ENCODE results near the gene KCTD5. TPM values are rescaled to one million over a fixed set of nuclear protein-coding genes. Genes with fewer than 3 reads are reported as not detected.
"Not testable (repeated sequence)": the region's sequence is repeated elsewhere in the genome, so short reads cannot be mapped to it uniquely, and the experiment has no call there.

The KCTD5 gene
- polyA plus RNA-seq, 4 donors = 19.0 to 41.2 (median 29.9) TPM

DNA sequence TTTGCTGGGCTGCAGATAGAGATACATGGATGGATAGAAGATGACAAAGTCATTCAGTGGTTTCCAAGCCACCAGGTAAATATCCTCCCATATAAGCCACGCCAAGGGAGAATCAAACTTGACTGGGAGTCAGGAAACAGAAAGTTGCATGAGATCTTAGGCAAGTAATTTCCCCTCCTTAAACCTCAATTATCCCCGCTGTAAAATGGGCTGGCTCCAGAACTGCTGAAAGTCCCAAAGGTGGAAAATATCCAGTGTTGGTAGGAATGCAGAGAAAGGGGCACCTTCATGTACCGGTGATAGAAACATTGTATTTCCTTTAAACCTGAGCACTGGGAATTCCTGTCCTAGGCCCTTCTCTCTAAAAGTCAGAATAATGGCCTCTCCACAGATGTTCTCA lies 5.4 kb upstream of the KCTD5 start:
- FAIRE-seq; H3K27me3 ChIP-seq (ENCODE audit: control insufficient read depth in 3 of 3, insufficient read depth in 3 of 3, low read length in 3 of 3); H3K27ac ChIP-seq (ENCODE audit: low read depth in 1 of 3, low read length in 2 of 3); H3K36me3 ChIP-seq (ENCODE audit: control insufficient read depth in 3 of 3, insufficient read depth in 2 of 3, low read depth in 1 of 3, low read length in 3 of 3); DNase-seq; H3K4me3 ChIP-seq (ENCODE audit: low read depth in 1 of 3, low read length in 3 of 3); H3K9me3 ChIP-seq (ENCODE audit: control insufficient read depth in 2 of 2, insufficient read depth in 1 of 2, low read depth in 1 of 2, low read length in 1 of 2): not testable (repeated sequence)
- WGBS, 3 donors = 92 to 96% (median 94%) methylated on average over 3 of the region's 3 CpGs
- H3K4me1 ChIP-seq (ENCODE audit: control insufficient read depth in 3 of 3, insufficient read depth in 2 of 3, low read depth in 1 of 3, low read length in 2 of 3) = peaks cover 0 to 18% (median under 1%) of the 10 kb centered on the region in 3 donors

GRCh38 chr16:2678206-2678965 lies 3.9 kb upstream of the KCTD5 start:
- 92 to 96% (median 93%) methylated on average over 11 to 17 of the region's 23 CpGs for WGBS, 3 donors
- not testable (repeated sequence) for H3K27ac ChIP-seq (ENCODE audit: low read depth in 1 of 3, low read length in 2 of 3); H3K4me3 ChIP-seq (ENCODE audit: low read depth in 1 of 3, low read length in 3 of 3); H3K36me3 ChIP-seq (ENCODE audit: control insufficient read depth in 3 of 3, insufficient read depth in 2 of 3, low read depth in 1 of 3, low read length in 3 of 3); H3K9me3 ChIP-seq (ENCODE audit: control insufficient read depth in 2 of 2, insufficient read depth in 1 of 2, low read depth in 1 of 2, low read length in 1 of 2); DNase-seq; H3K27me3 ChIP-seq (ENCODE audit: control insufficient read depth in 3 of 3, insufficient read depth in 3 of 3, low read length in 3 of 3); FAIRE-seq
- H3K4me1 ChIP-seq (ENCODE audit: control insufficient read depth in 3 of 3, insufficient read depth in 2 of 3, low read depth in 1 of 3, low read length in 2 of 3) = peaks cover 0 to 14% (median 0%) of the 10 kb centered on the region in 3 donors

GRCh38 chr16:2679902-2680301 lies 2.4 kb upstream of the KCTD5 start:
- not testable (repeated sequence) for FAIRE-seq; H3K4me3 ChIP-seq (ENCODE audit: low read depth in 1 of 3, low read length in 3 of 3)
- DNase-seq = peak; percentile 50 to 81

GRCh38 chr16:2680360-2680759 lies 2.0 kb upstream of the KCTD5 start:
- not testable (repeated sequence) for H3K4me1 ChIP-seq (ENCODE audit: control insufficient read depth in 3 of 3, insufficient read depth in 2 of 3, low read depth in 1 of 3, low read length in 2 of 3); H3K4me3 ChIP-seq (ENCODE audit: low read depth in 1 of 3, low read length in 3 of 3); FAIRE-seq; H3K36me3 ChIP-seq (ENCODE audit: control insufficient read depth in 3 of 3, insufficient read depth in 2 of 3, low read depth in 1 of 3, low read length in 3 of 3); H3K9me3 ChIP-seq (ENCODE audit: control insufficient read depth in 2 of 2, insufficient read depth in 1 of 2, low read depth in 1 of 2, low read length in 1 of 2); H3K27me3 ChIP-seq (ENCODE audit: control insufficient read depth in 3 of 3, insufficient read depth in 3 of 3, low read length in 3 of 3)
- H3K27ac ChIP-seq (ENCODE audit: low read depth in 1 of 3, low read length in 2 of 3) = peak overlapping the region; percentile 24 to 48 (median 32)
- DNase-seq = peak in 1 of 2 donors; percentile 19
- WGBS, 3 donors = 60 to 81% (median 61%) methylated on average over 8 of the region's 8 CpGs

More at GRCh38 chr16:2679902-2680301, 2.4 kb upstream of the KCTD5 start:
- 38 to 83% (median 57%) methylated on average over 4 of the region's 4 CpGs for WGBS, 3 donors
- H3K9me3 ChIP-seq (ENCODE audit: control insufficient read depth in 2 of 2, insufficient read depth in 1 of 2, low read depth in 1 of 2, low read length in 1 of 2); H3K36me3 ChIP-seq (ENCODE audit: control insufficient read depth in 3 of 3, insufficient read depth in 2 of 3, low read depth in 1 of 3, low read length in 3 of 3); H3K4me1 ChIP-seq (ENCODE audit: control insufficient read depth in 3 of 3, insufficient read depth in 2 of 3, low read depth in 1 of 3, low read length in 2 of 3); H3K27me3 ChIP-seq (ENCODE audit: control insufficient read depth in 3 of 3, insufficient read depth in 3 of 3, low read length in 3 of 3): not testable (repeated sequence)
- H3K27ac ChIP-seq (ENCODE audit: low read depth in 1 of 3, low read length in 2 of 3) = peak overlapping the region in 2 of 3 donors; percentile 24 to 48

DNA sequence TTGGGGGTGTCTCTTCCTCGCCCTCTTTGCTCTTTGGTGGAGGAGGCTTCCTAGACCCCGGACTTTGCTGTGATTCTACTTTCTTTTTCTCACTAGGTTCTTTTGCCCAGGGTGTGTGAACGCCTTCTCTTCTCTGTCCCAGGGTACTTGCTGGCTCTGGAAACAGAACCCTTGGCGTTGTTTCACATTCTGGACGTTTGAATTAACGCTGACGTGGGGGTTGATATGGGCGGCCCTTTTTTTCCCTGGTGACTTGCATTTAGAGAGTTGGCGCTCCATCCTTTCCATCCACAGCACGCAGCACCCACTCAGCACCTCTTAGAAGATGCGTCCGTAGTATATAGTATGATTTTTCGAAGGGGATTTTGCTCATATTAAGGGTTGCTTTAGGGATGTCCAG lies 718 bp downstream of the KCTD5 start:
- not testable (repeated sequence) for DNase-seq; H3K9me3 ChIP-seq (ENCODE audit: control insufficient read depth in 2 of 2, insufficient read depth in 1 of 2, low read depth in 1 of 2, low read length in 1 of 2); H3K27me3 ChIP-seq (ENCODE audit: control insufficient read depth in 3 of 3, insufficient read depth in 3 of 3, low read length in 3 of 3); FAIRE-seq
- H3K27ac ChIP-seq (ENCODE audit: low read depth in 1 of 3, low read length in 2 of 3) = peak overlapping the region; percentile 52 to 85 (median 74)
- H3K36me3 ChIP-seq (ENCODE audit: control insufficient read depth in 3 of 3, insufficient read depth in 2 of 3, low read depth in 1 of 3, low read length in 3 of 3) = peaks cover 0 to 14% (median 0%) of the 10 kb centered on the region in 3 donors
- peaks cover 0 to 17% (median 8%) of the 10 kb centered on the region in 3 donors for H3K4me1 ChIP-seq (ENCODE audit: control insufficient read depth in 3 of 3, insufficient read depth in 2 of 3, low read depth in 1 of 3, low read length in 2 of 3)
- WGBS, 3 donors = 2 to 5% (median 3%) methylated on average over 12 to 13 of the region's 13 CpGs
- peak overlapping the region; percentile 91 to 100 (median 92) for H3K4me3 ChIP-seq (ENCODE audit: low read depth in 1 of 3, low read length in 3 of 3)

GRCh38 chr16:2686075-2686474 lies 3.8 kb downstream of the KCTD5 start:
- not testable (repeated sequence) for H3K4me3 ChIP-seq (ENCODE audit: low read depth in 1 of 3, low read length in 3 of 3); FAIRE-seq; H3K27me3 ChIP-seq (ENCODE audit: control insufficient read depth in 3 of 3, insufficient read depth in 3 of 3, low read length in 3 of 3); H3K27ac ChIP-seq (ENCODE audit: low read depth in 1 of 3, low read length in 2 of 3); H3K9me3 ChIP-seq (ENCODE audit: control insufficient read depth in 2 of 2, insufficient read depth in 1 of 2, low read depth in 1 of 2, low read length in 1 of 2); DNase-seq
- WGBS, 3 donors = no CpG with 5 or more reads among the region's 9 CpGs
- H3K4me1 ChIP-seq (ENCODE audit: control insufficient read depth in 3 of 3, insufficient read depth in 2 of 3, low read depth in 1 of 3, low read length in 2 of 3) = peaks cover 0 to 16% (median 8%) of the 10 kb centered on the region in 3 donors
- peaks cover 0 to 24% (median 3%) of the 10 kb centered on the region in 3 donors for H3K36me3 ChIP-seq (ENCODE audit: control insufficient read depth in 3 of 3, insufficient read depth in 2 of 3, low read depth in 1 of 3, low read length in 3 of 3)

GRCh38 chr16:2686912-2687507 lies 4.7 kb downstream of the KCTD5 start:
- Histone ChIP-seq H3K27me3 (ENCODE audit: control insufficient read depth in 3 of 3, insufficient read depth in 3 of 3, low read length in 3 of 3) (no peaks in the 10 kb centered on the region), H3K9me3 (ENCODE audit: control insufficient read depth in 2 of 2, insufficient read depth in 1 of 2, low read depth in 1 of 2, low read length in 1 of 2) (no peaks in the 10 kb centered on the region), H3K4me1 (ENCODE audit: control insufficient read depth in 3 of 3, insufficient read depth in 2 of 3, low read depth in 1 of 3, low read length in 2 of 3) (peaks cover 0 to 9% (median 8%) of the 10 kb centered on the region in 3 donors), H3K27ac (ENCODE audit: low read depth in 1 of 3, low read length in 2 of 3) (peak overlapping the region; percentile 41 to 73 (median 68)), H3K4me3 (ENCODE audit: low read depth in 1 of 3, low read length in 3 of 3) (peak overlapping the region in 1 of 3 donors; percentile 11), H3K36me3 (ENCODE audit: control insufficient read depth in 3 of 3, insufficient read depth in 2 of 3, low read depth in 1 of 3, low read length in 3 of 3) (peaks cover 7 to 31% (median 7%) of the 10 kb centered on the region in 3 donors)
- 52 to 68% (median 59%) methylated on average over 20 of the region's 20 CpGs for WGBS, 3 donors
- no peak for FAIRE-seq
- DNase-seq = peak; percentile 40 to 70

- peak overlapping the region in 2 of 3 donors; percentile 49 to 73 for H3K27ac ChIP-seq (ENCODE audit: low read depth in 1 of 3, low read length in 2 of 3)
Measured at GRCh38 chr16:2687531-2688308, 5.4 kb downstream of the KCTD5 start.

More at GRCh38 chr16:2687531-2688308, 5.4 kb downstream of the KCTD5 start:
- no peak overlapping the region for H3K4me3 ChIP-seq (ENCODE audit: low read depth in 1 of 3, low read length in 3 of 3)
- H3K27me3 ChIP-seq (ENCODE audit: control insufficient read depth in 3 of 3, insufficient read depth in 3 of 3, low read length in 3 of 3) = no peaks in the 10 kb centered on the region
- FAIRE-seq = no peak
- no peaks in the 10 kb centered on the region for H3K9me3 ChIP-seq (ENCODE audit: control insufficient read depth in 2 of 2, insufficient read depth in 1 of 2, low read depth in 1 of 2, low read length in 1 of 2)
- peaks cover 7 to 38% (median 10%) of the 10 kb centered on the region in 3 donors for H3K36me3 ChIP-seq (ENCODE audit: control insufficient read depth in 3 of 3, insufficient read depth in 2 of 3, low read depth in 1 of 3, low read length in 3 of 3)
- no peak for DNase-seq
- peaks cover 0 to 9% (median 8%) of the 10 kb centered on the region in 3 donors for H3K4me1 ChIP-seq (ENCODE audit: control insufficient read depth in 3 of 3, insufficient read depth in 2 of 3, low read depth in 1 of 3, low read length in 2 of 3)
- WGBS, 3 donors = 82 to 93% (median 85%) methylated on average over 19 of the region's 19 CpGs

Data from small intestine (tissue), 7 donors.